H1 (cell line): ENCODE measurements around the gene USP10.

Experiments
- ATF3 ChIP-seq: IDR thresholded peaks from 2 replicates; pipeline ENCODE4 v1.6.1; 2011; ENCODE audit warnings: low read depth, mild to moderate bottlenecking, low read length; ENCODE audit not compliant: insufficient read depth
- CBX5 ChIP-seq: fragments of 300-800, 300-1000 bp; sonication (generic); IDR thresholded peaks from 2 replicates; pipeline ENCODE4 v1.7.1; 2016; ENCODE audit warnings: antibody characterized with exemption, low read length, low read depth
- CBX8 ChIP-seq: fragments of 300-800, 300-1000 bp; sonication (generic); IDR thresholded peaks from 2 replicates; pipeline ENCODE4 v1.7.1; 2016; ENCODE audit warnings: low read depth, low read length, borderline replicate concordance
- CTCF ChIP-seq, 3 experiments: IDR thresholded peaks; 1 replicate in 2 of 3; 2 replicates in 1 of 3; pipeline versions ENCODE4 v1.5.1 to v1.6.1; 2011; ENCODE audit warnings: low read length in 3 of 3, mild to moderate bottlenecking in 3 of 3, inconsistent platforms in 2 of 3, low read depth in 1 of 3, moderate library complexity in 1 of 3; ENCODE audit not compliant: insufficient read depth in 1 of 3; ENCODE audit errors: control extremely low read depth in 1 of 3
- EP300 ChIP-seq, 2 experiments: IDR thresholded peaks; 1 replicate in 1 of 2; 2 replicates in 1 of 2; pipeline ENCODE4 v1.6.1; 2011 to 2012; ENCODE audit warnings: low read depth in 2 of 2, low read length in 2 of 2, mild to moderate bottlenecking in 2 of 2, borderline replicate concordance in 1 of 2, inconsistent platforms in 1 of 2, moderate library complexity in 1 of 2
- POLR2A ChIP-seq, 2 experiments: IDR thresholded peaks; 1 replicate in 1 of 2; 2 replicates in 1 of 2; pipeline ENCODE4 v1.6.1; 2011; ENCODE audit warnings: low read depth in 2 of 2, low read length in 2 of 2, mild to moderate bottlenecking in 2 of 2; ENCODE audit errors: control extremely low read depth in 1 of 2
- POLR2AphosphoS5 ChIP-seq: IDR thresholded peaks from 2 replicates; pipeline ENCODE4 v1.6.1; 2011; ENCODE audit warnings: low read depth, low read length
- RFX5 ChIP-seq: IDR thresholded peaks from 2 replicates; pipeline ENCODE4 v1.6.1; 2011; ENCODE audit warnings: low read depth, low read length, improper control_type of control experiment, borderline replicate concordance

GRCh38 chr16:84686707-84687298 lies 13.0 kb upstream of the USP10 start:
- TF ChIP-seq POLR2A (IDR thresholded peaks at IDR 0.05; ENCODE audit: control extremely low read depth in 1 of 2, low read depth in 2 of 2, low read length in 2 of 2) (no peak), CBX5 (no peak), ATF3 (no peak), RFX5 (no peak), CTCF (IDR thresholded peaks at IDR 0.05; ENCODE audit: control extremely low read depth in 1 of 3, insufficient read depth in 1 of 3, low read depth in 1 of 3, low read length in 3 of 3) (no peak), POLR2AphosphoS5 (no peak), CBX8 (no peak), EP300 (IDR thresholded peaks at IDR 0.05; ENCODE audit: borderline replicate concordance in 1 of 2, low read depth in 2 of 2, low read length in 2 of 2) (no peak)
